Neural cell (in vitro differentiated cells): Measurements from ENCODE around the gene TPBGL. TPM values are rescaled to one million over a fixed set of nuclear protein-coding genes. Genes with fewer than 3 reads are reported as not detected.

Source experiments
- H2AFZ ChIP-seq: fragments of 200-600, 300-800 bp; sonication (generic), shearing (Covaris generic); 2 replicates; pipeline ENCODE4 v1.6.0; 2014; ENCODE audit warnings: low read depth, mild to moderate bottlenecking, antibody characterized with exemption, low read length, moderate library complexity
- H3F3A ChIP-seq: fragments of 200-600 bp; shearing (Covaris generic); 2 replicates; pipeline ENCODE4 v1.6.1; 2016; ENCODE audit warnings: mild to moderate bottlenecking, moderate library complexity, mixed read lengths, antibody characterized with exemption, low read length; ENCODE audit not compliant: insufficient read depth, poor library complexity, severe bottlenecking
- H3K27ac ChIP-seq: fragments of 200-600, 300-800 bp; sonication (generic), shearing (Covaris generic); 2 replicates; pipeline ENCODE4 v1.5.1; 2014; ENCODE audit warnings: mild to moderate bottlenecking, low read length, moderate library complexity
- H3K27me3 ChIP-seq: fragments of 300-800, 200-600 bp; sonication (generic), shearing (Covaris generic); 2 replicates; pipeline ENCODE4 v1.6.0; 2014; ENCODE audit warnings: mild to moderate bottlenecking, low read depth, low read length, moderate library complexity; ENCODE audit not compliant: insufficient read depth
- H3K36me3 ChIP-seq: fragments of 300-800, 200-600 bp; sonication (generic), shearing (Covaris generic); 2 replicates; pipeline ENCODE4 v1.5.1; 2014; ENCODE audit warnings: mild to moderate bottlenecking, antibody characterized with exemption, low read length, moderate library complexity; ENCODE audit not compliant: insufficient read depth
- H3K4me2 ChIP-seq: fragments of 300-800, 200-600 bp; sonication (generic), shearing (Covaris generic); 2 replicates; pipeline ENCODE4 v1.6.0; 2014; ENCODE audit warnings: mild to moderate bottlenecking, low read length
- H3K4me3 ChIP-seq: fragments of 300-800, 200-600 bp; sonication (generic), shearing (Covaris generic); 2 replicates; pipeline ENCODE4 v1.5.1; 2014; ENCODE audit warnings: mild to moderate bottlenecking, low read length, moderate library complexity
- H3K79me2 ChIP-seq: fragments of 200-600 bp; shearing (Covaris generic); replicated peaks from 2 replicates; pipeline ENCODE4 v1.6.0; 2014; ENCODE audit warnings: mild to moderate bottlenecking, low read length, moderate library complexity; ENCODE audit not compliant: insufficient read depth
- H3K9ac ChIP-seq: fragments of 300-800, 200-600 bp; sonication (generic), shearing (Covaris generic); 2 replicates; pipeline ENCODE4 v1.6.1; 2016; ENCODE audit warnings: mild to moderate bottlenecking, low read length, mixed read lengths
- H3K9me2 ChIP-seq: fragments of 200-600 bp; shearing (Covaris generic); 2 replicates; pipeline ENCODE4 v1.6.1; 2016; ENCODE audit warnings: mild to moderate bottlenecking, low read length, mixed read lengths; ENCODE audit not compliant: insufficient read depth
- H3K9me3 ChIP-seq: fragments of 200-600, 300-800 bp; sonication (generic), shearing (Covaris generic); 2 replicates; pipeline ENCODE4 v1.6.1; 2016; ENCODE audit warnings: mild to moderate bottlenecking, mixed run types, low read length, moderate library complexity, mixed read lengths
- H4K20me1 ChIP-seq: fragments of 200-600 bp; shearing (Covaris generic); 2 replicates; pipeline ENCODE4 v1.6.1; 2016; ENCODE audit warnings: mild to moderate bottlenecking, mixed run types; ENCODE audit not compliant: insufficient read depth
- EP300 ChIP-seq: fragments of 450-650 bp; conservative IDR thresholded peaks from 2 replicates; pipeline ENCODE4 v1.6.1; 2014; ENCODE audit warnings: antibody characterized with exemption, mild to moderate bottlenecking, moderate library complexity; ENCODE audit not compliant: poor library complexity, severe bottlenecking
- EZH2 ChIP-seq: fragments of 200-600, 300-800 bp; shearing (Covaris generic), sonication (generic); IDR thresholded peaks from 2 replicates; pipeline ENCODE4 v1.6.1; 2014; ENCODE audit warnings: antibody characterized with exemption, low read length, borderline replicate concordance, mild to moderate bottlenecking; ENCODE audit not compliant: insufficient read depth, poor library complexity, severe bottlenecking
- MXI1 ChIP-seq: fragments of 450-650 bp; conservative IDR thresholded peaks from 2 replicates; pipeline ENCODE4 v1.6.1; 2014; ENCODE audit warnings: antibody characterized with exemption, mild to moderate bottlenecking; ENCODE audit not compliant: poor library complexity, severe bottlenecking
- POLR2AphosphoS5 ChIP-seq: IDR thresholded peaks from 2 replicates; pipeline ENCODE4 v1.6.1; 2012
- RAD21 ChIP-seq: fragments of 450-650 bp; conservative IDR thresholded peaks from 2 replicates; pipeline ENCODE4 v1.6.1; 2014; ENCODE audit warnings: antibody characterized with exemption, mild to moderate bottlenecking, moderate library complexity
- SMC3 ChIP-seq: fragments of 450-650 bp; conservative IDR thresholded peaks from 2 replicates; pipeline ENCODE4 v1.6.1; 2014; ENCODE audit warnings: antibody characterized with exemption, mild to moderate bottlenecking, moderate library complexity; ENCODE audit not compliant: poor library complexity
- TAF1 ChIP-seq: IDR thresholded peaks from 2 replicates; pipeline ENCODE4 v1.6.1; 2012; ENCODE audit warnings: low read depth
- polyA plus RNA-seq: library from polyadenylated mRNA; depleted of rRNA; stranded (reverse); fragments of >200 nt; gene quantifications from 2 replicates; pipeline ENCODE4 v1.2.3, GENCODE V29; 2014
- TF ChIP-seq, protein P1 (sequence below): fragments of 450-650 bp; IDR thresholded peaks from 2 replicates; pipeline ENCODE4 v1.5.1; 2014; ENCODE audit warnings: antibody characterized with exemption, mild to moderate bottlenecking, moderate library complexity; ENCODE audit not compliant: poor library complexity, severe bottlenecking
- TF ChIP-seq, protein P2 (sequence below): IDR thresholded peaks from 2 replicates; pipeline ENCODE4 v1.6.1; 2012; ENCODE audit warnings: borderline replicate concordance

The TPBGL gene
- polyA plus RNA-seq, 1 donor from 2014 or later, result not detected

DNA sequence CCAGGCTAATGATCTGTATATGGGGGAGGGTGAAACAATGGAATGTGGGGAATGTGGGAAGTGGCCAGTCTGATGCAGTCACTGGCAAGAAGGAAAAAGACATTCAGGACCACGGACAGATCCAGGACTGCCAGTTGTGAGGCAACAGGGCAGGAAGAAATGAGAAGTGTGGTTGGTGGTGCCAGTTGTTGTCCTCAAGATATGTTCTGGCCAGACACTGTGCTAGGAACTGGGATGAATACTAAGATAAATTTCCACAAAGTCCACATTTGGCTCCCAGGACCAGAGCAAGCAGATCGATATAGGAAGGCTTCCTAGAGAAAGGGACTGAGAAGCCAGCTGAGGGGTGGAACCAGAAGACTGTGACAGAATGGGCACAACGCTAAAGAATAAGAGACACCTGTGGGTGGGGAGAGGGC, 6.8 kb upstream of the TPBGL start:
- no peak overlapping the region for H3K9ac ChIP-seq
- H3K9me2 ChIP-seq, result no peaks in the 10 kb centered on the region
- TF ChIP-seq EP300 (no peak), MXI1 (no peak), SMC3 (no peak), RAD21 (no peak), POLR2AphosphoS5 (no peak)
- TF ChIP-seq, protein P1, sequence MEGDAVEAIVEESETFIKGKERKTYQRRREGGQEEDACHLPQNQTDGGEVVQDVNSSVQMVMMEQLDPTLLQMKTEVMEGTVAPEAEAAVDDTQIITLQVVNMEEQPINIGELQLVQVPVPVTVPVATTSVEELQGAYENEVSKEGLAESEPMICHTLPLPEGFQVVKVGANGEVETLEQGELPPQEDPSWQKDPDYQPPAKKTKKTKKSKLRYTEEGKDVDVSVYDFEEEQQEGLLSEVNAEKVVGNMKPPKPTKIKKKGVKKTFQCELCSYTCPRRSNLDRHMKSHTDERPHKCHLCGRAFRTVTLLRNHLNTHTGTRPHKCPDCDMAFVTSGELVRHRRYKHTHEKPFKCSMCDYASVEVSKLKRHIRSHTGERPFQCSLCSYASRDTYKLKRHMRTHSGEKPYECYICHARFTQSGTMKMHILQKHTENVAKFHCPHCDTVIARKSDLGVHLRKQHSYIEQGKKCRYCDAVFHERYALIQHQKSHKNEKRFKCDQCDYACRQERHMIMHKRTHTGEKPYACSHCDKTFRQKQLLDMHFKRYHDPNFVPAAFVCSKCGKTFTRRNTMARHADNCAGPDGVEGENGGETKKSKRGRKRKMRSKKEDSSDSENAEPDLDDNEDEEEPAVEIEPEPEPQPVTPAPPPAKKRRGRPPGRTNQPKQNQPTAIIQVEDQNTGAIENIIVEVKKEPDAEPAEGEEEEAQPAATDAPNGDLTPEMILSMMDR, result no peak
- TF ChIP-seq, protein P2, sequence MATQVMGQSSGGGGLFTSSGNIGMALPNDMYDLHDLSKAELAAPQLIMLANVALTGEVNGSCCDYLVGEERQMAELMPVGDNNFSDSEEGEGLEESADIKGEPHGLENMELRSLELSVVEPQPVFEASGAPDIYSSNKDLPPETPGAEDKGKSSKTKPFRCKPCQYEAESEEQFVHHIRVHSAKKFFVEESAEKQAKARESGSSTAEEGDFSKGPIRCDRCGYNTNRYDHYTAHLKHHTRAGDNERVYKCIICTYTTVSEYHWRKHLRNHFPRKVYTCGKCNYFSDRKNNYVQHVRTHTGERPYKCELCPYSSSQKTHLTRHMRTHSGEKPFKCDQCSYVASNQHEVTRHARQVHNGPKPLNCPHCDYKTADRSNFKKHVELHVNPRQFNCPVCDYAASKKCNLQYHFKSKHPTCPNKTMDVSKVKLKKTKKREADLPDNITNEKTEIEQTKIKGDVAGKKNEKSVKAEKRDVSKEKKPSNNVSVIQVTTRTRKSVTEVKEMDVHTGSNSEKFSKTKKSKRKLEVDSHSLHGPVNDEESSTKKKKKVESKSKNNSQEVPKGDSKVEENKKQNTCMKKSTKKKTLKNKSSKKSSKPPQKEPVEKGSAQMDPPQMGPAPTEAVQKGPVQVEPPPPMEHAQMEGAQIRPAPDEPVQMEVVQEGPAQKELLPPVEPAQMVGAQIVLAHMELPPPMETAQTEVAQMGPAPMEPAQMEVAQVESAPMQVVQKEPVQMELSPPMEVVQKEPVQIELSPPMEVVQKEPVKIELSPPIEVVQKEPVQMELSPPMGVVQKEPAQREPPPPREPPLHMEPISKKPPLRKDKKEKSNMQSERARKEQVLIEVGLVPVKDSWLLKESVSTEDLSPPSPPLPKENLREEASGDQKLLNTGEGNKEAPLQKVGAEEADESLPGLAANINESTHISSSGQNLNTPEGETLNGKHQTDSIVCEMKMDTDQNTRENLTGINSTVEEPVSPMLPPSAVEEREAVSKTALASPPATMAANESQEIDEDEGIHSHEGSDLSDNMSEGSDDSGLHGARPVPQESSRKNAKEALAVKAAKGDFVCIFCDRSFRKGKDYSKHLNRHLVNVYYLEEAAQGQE, result no peak
- no peaks in the 10 kb centered on the region for H3K36me3 ChIP-seq
- no peak overlapping the region for H3K27ac ChIP-seq
- H3K79me2 ChIP-seq, result no peaks in the 10 kb centered on the region
- no peak overlapping the region for H3K4me3 ChIP-seq
- H2AFZ ChIP-seq, result no peak overlapping the region
- H3K4me2 ChIP-seq, result no peak overlapping the region
- H3K9me3 ChIP-seq, result no peaks in the 10 kb centered on the region
- H4K20me1 ChIP-seq, result no peaks in the 10 kb centered on the region
- no peaks in the 10 kb centered on the region for H3F3A ChIP-seq
- peaks cover 4% of the 10 kb centered on the region for H3K27me3 ChIP-seq

DNA sequence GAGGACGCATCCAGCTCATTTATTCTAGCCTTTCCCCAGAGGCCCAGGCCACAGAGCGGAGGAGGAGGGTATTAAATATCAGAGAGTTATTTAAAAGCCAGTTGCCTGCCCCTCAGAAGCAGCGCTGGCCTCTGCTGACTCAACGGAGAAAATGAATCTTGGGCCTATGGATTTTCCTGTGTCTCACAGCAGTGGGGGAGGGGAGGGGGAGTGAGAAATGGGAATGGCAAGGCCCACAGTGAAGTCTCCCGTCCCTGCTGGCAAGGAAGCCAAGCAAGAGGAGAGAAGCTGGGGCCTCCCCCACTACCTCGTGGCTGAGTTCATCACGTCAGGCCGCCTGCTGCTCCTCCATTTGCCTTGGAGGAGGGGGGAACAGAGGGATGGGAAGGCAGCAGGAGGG, 4.5 kb upstream of the TPBGL start:
- Histone ChIP-seq H3K9ac (no peak overlapping the region), H3K27ac (no peak overlapping the region), H3K4me2 (no peak overlapping the region), H3K79me2 (no peaks in the 10 kb centered on the region), H4K20me1 (no peaks in the 10 kb centered on the region), H2AFZ (no peak overlapping the region), H3K4me3 (no peak overlapping the region), H3K9me2 (no peaks in the 10 kb centered on the region), H3F3A (no peaks in the 10 kb centered on the region), H3K27me3 (peaks cover 24% of the 10 kb centered on the region), H3K9me3 (no peaks in the 10 kb centered on the region), H3K36me3 (no peaks in the 10 kb centered on the region)
- TF ChIP-seq MXI1, result no peak

DNA sequence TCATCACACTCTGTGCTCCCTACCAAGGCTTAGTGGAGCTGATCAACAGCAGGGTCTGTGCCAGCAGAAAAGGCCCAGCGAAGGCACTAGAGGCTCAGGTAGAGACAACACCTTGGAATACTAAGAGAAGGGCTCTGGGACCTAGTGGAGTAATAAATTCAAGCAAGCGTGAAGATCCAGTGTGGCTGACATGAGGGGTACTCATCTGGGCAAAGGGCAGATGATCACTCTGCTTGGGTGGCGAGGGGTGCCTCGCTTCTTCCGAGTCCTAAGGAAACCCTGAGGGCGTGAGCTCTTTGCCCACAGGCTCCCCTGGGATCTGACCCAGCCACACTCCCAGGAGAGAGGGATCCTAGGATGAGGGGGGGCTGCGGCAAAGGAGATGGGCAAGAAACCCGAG, 3.5 kb upstream of the TPBGL start:
- Histone ChIP-seq H4K20me1 (no peaks in the 10 kb centered on the region), H3K27ac (no peak overlapping the region), H3K9me2 (no peaks in the 10 kb centered on the region), H3K9me3 (no peaks in the 10 kb centered on the region), H3K36me3 (no peaks in the 10 kb centered on the region), H3F3A (no peaks in the 10 kb centered on the region), H3K4me3 (no peak overlapping the region), H3K27me3 (peaks cover 24% of the 10 kb centered on the region), H2AFZ (no peak overlapping the region), H3K79me2 (no peaks in the 10 kb centered on the region), H3K4me2 (no peak overlapping the region), H3K9ac (no peak overlapping the region)
- TF ChIP-seq, protein P2, result no peak
- TF ChIP-seq, protein P1, result no peak
- no peak for TF ChIP-seq EP300
- TF ChIP-seq MXI1, result no peak
- TF ChIP-seq RAD21, result no peak
- no peak for TF ChIP-seq SMC3
- TF ChIP-seq TAF1, result no peak
- TF ChIP-seq EZH2, result no peak
- no peak for TF ChIP-seq POLR2AphosphoS5
